Breast epithelium (tissue), 4 donors: ENCODE results near the gene AMMECR1L. TPM values are rescaled to one million over a fixed set of nuclear protein-coding genes. Genes with fewer than 3 reads are reported as not detected.
A peak's percentile ranks its signal among the peaks of the same experiment; 100 is the strongest.

ENCODE experiments used
- DNase-seq, 2 donors: peaks; one replicate each; pipeline ENCODE4 v3.0.0-alpha.2; 2019; ENCODE audit warnings: low spot score in 2 of 2
- H3K27ac ChIP-seq, 2 donors: fragments of 200-600 bp; sonication (generic) in 1 of 2; one replicate each; pipeline ENCODE4 v1.5.1; 2016 to 2019; ENCODE audit warnings: mild to moderate bottlenecking in 1 of 2
- H3K27me3 ChIP-seq, 2 donors: fragments of 200-600 bp; sonication (generic) in 1 of 2; one replicate each; pipeline versions ENCODE4 v1.5.1 to v1.6.0; 2017 to 2019; ENCODE audit warnings: control low read depth in 1 of 2, mild to moderate bottlenecking in 1 of 2
- H3K36me3 ChIP-seq: fragments of 200-600 bp; one replicate; pipeline ENCODE4 v1.5.1; 2019
- H3K4me1 ChIP-seq, 2 donors: fragments of 200-600 bp; sonication (generic); one replicate each; pipeline ENCODE4 v1.5.1; 2016 to 2019; ENCODE audit warnings: control low read depth in 1 of 2
- H3K4me3 ChIP-seq, 3 donors: fragments of 200-600 bp; sonication (generic); 1 replicate in 2 of 3; 2 replicates in 1 of 3; pipeline ENCODE4 v1.5.1; 2016 to 2019; ENCODE audit warnings: mild to moderate bottlenecking in 3 of 3, moderate library complexity in 2 of 3
- H3K9me3 ChIP-seq, 2 donors: fragments of 200-600 bp; sonication (generic) in 1 of 2; one replicate each; pipeline ENCODE4 v1.5.1; 2016 to 2019; ENCODE audit warnings: control low read depth in 1 of 2
- CTCF ChIP-seq, 3 donors: fragments of 450-650 bp; IDR thresholded peaks; one replicate each; pipeline ENCODE4 v1.5.1; 2016 to 2017; ENCODE audit warnings: antibody characterized with exemption in 3 of 3, mild to moderate bottlenecking in 3 of 3, moderate library complexity in 3 of 3
- POLR2A ChIP-seq: fragments of 450-650 bp; IDR thresholded peaks from one replicate; pipeline ENCODE4 v1.6.1; 2016; ENCODE audit warnings: antibody characterized with exemption, mild to moderate bottlenecking, moderate library complexity
- POLR2AphosphoS5 ChIP-seq, 3 donors: sonication (generic); formaldehyde crosslinking; IDR thresholded peaks; one replicate each; pipeline ENCODE4 v1.6.1; 2017; ENCODE audit warnings: antibody characterized with exemption in 3 of 3
- intact Hi-C: fragments of 100-400 bp; cut with DNase I; formaldehyde crosslinking; loops from one replicate; pipeline ENCODE4 v1.15.1; 2023; ENCODE audit warnings: low total_unique reads
- total RNA-seq, 3 donors: library from RNA; depleted of rRNA; stranded (reverse); fragments of >200 nt; gene quantifications; one replicate each; pipeline ENCODE4 v1.1.0, GENCODE V29; 2016

The AMMECR1L gene
- total RNA-seq, 3 donors from 2014 or later, result 14.4 to 16.4 (median 15.0) TPM

- DNase-seq, result no peak
- intact Hi-C loops, result no loop called here
These were observed 20.6 kb upstream of the AMMECR1L start for GRCh38 chr2:127906206-127906926.

GRCh38 chr2:127901339-127902056 lies 15.7 kb upstream of the AMMECR1L start:
- Histone ChIP-seq H3K36me3 (no peaks in the 10 kb centered on the region), H3K4me1 (no peaks in the 10 kb centered on the region), H3K9me3 (no peaks in the 10 kb centered on the region), H3K27me3 (no peaks in the 10 kb centered on the region), H3K27ac (no peak overlapping the region), H3K4me3 (no peak overlapping the region)
- no peak for TF ChIP-seq POLR2AphosphoS5 (IDR thresholded peaks at IDR 0.05)
- TF ChIP-seq CTCF (IDR thresholded peaks at IDR 0.05), result no peak
- no peak for TF ChIP-seq POLR2A
- DNase-seq, result no peak
- intact Hi-C loops, result no loop called here

More at GRCh38 chr2:127906206-127906926, 20.6 kb upstream of the AMMECR1L start:
- H3K4me1 ChIP-seq, result no peaks in the 10 kb centered on the region
- H3K4me3 ChIP-seq, result peak overlapping the region in 1 of 3 donors; percentile 47
- no peaks in the 10 kb centered on the region for H3K27me3 ChIP-seq
- H3K36me3 ChIP-seq, result no peaks in the 10 kb centered on the region
- H3K27ac ChIP-seq, result no peak overlapping the region
- no peak for TF ChIP-seq POLR2AphosphoS5 (IDR thresholded peaks at IDR 0.05)
- TF ChIP-seq POLR2A, result no peak
- TF ChIP-seq CTCF (IDR thresholded peaks at IDR 0.05), result no peak
- H3K9me3 ChIP-seq, result no peaks in the 10 kb centered on the region

- no peak for DNase-seq
These were observed 11.9 kb upstream of the AMMECR1L start for GRCh38 chr2:127897531-127898211.

GRCh38 chr2:127893494-127893893 lies 7.7 kb upstream of the AMMECR1L start:
- H3K4me1 ChIP-seq, result no peaks in the 10 kb centered on the region
- intact Hi-C loops, result no loop called here
- no peak for DNase-seq
- H3K9me3 ChIP-seq, result no peaks in the 10 kb centered on the region
- H3K27ac ChIP-seq, result no peak overlapping the region
- no peaks in the 10 kb centered on the region for H3K36me3 ChIP-seq
- no peaks in the 10 kb centered on the region for H3K27me3 ChIP-seq
- H3K4me3 ChIP-seq, result no peak overlapping the region
- TF ChIP-seq CTCF (IDR thresholded peaks at IDR 0.05) (no peak), POLR2A (no peak), POLR2AphosphoS5 (IDR thresholded peaks at IDR 0.05) (no peak)

More at GRCh38 chr2:127897531-127898211, 11.9 kb upstream of the AMMECR1L start:
- no peaks in the 10 kb centered on the region for H3K36me3 ChIP-seq
- no peak overlapping the region for H3K4me3 ChIP-seq
- H3K27me3 ChIP-seq, result no peaks in the 10 kb centered on the region
- no peak for TF ChIP-seq POLR2AphosphoS5 (IDR thresholded peaks at IDR 0.05)
- TF ChIP-seq POLR2A, result no peak
- no peak for TF ChIP-seq CTCF (IDR thresholded peaks at IDR 0.05)
- H3K4me1 ChIP-seq, result no peaks in the 10 kb centered on the region
- intact Hi-C loops, result no loop called here
- H3K9me3 ChIP-seq, result no peaks in the 10 kb centered on the region
- no peak overlapping the region for H3K27ac ChIP-seq
